ENCODE results near the gene SFMBT2. TPM values are rescaled to one million over a fixed set of nuclear protein-coding genes. Genes with fewer than 3 reads are reported as not detected.

The SFMBT2 gene
- total and polyA plus RNA-seq, 12 donors: 3.7 to 17.9 (median 12.7) TPM

GRCh38 chr10:7255517-7255916 is 155.3 kb downstream of the SFMBT2 start:
- peaks cover 0 to 13% of the 10 kb centered on the region in 2 donors for H3K4me1 ChIP-seq (replicated peaks in 1 of 2)
- no peaks in the 10 kb centered on the region for H3K36me3 ChIP-seq (replicated peaks in 1 of 2)
- 75 to 90% (median 82%) methylated on average over 2 of the region's 2 CpGs for WGBS, 4 donors
- H3K4me3 ChIP-seq: no peak overlapping the region
- H3K9me3 ChIP-seq (replicated peaks in 1 of 3): no peaks in the 10 kb centered on the region
- intact Hi-C loops (cut with DNase I): loop anchor here in 1 of 2 donors (5.0 kb wide), 1 partner anchor 157 kb away; the partner anchor contains the start of gene SFMBT2
- DNase-seq: no peak
- TF ChIP-seq CTCF (IDR thresholded peaks at IDR 0.05) (no peak), POLR2A (IDR thresholded peaks at IDR 0.05) (no peak)
- no peak overlapping the region for H3K27ac ChIP-seq
- H3K27me3 ChIP-seq: no peaks in the 10 kb centered on the region

- intact Hi-C loops (cut with DNase I): no loop called here
- peak overlapping the region in 1 of 5 donors; percentile 24 for H3K27ac ChIP-seq
- 61 to 71% (median 68%) methylated on average over 11 to 12 of the region's 12 CpGs for WGBS, 4 donors
- H3K4me1 ChIP-seq (replicated peaks in 1 of 2): peaks cover 0 to 4% of the 10 kb centered on the region in 2 donors
- TF ChIP-seq POLR2A (IDR thresholded peaks at IDR 0.05) (no peak), CTCF (IDR thresholded peaks at IDR 0.05) (no peak)
- peaks cover 0 to 6% of the 10 kb centered on the region in 2 donors for H3K36me3 ChIP-seq (replicated peaks in 1 of 2)
- H3K27me3 ChIP-seq: no peaks in the 10 kb centered on the region
- peak in 6 of 7 donors; percentile 44 to 81 (median 60) for DNase-seq
- no peak overlapping the region for H3K4me3 ChIP-seq
- H3K9me3 ChIP-seq (replicated peaks in 1 of 3): no peaks in the 10 kb centered on the region
Measured at GRCh38 chr10:7251696-7252465, 159.0 kb downstream of the SFMBT2 start.

DNA sequence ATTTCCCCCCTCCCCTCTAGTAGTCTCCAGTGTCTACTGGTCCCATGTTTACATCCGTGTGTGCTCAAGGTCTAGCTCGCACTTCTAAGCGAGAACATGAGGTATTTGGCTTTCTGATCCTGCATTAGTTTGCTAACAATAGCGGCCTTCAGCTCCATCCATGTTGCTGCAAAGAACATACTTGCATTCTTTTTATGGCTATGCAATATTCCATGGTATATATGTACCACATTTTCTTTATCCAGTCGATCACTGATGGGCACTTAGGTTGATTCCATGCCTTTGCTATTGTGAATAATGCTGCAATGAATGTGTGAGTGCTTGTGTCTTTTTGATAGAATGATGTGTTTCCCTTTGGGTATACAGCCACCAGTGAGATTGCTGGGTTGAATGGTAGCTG is 160.6 kb downstream of the SFMBT2 start:
- intact Hi-C loops (cut with DNase I): no loop called here
- Histone ChIP-seq H3K27ac (no peak overlapping the region), H3K27me3 (no peaks in the 10 kb centered on the region), H3K4me3 (no peak overlapping the region), H3K9me3 (replicated peaks in 1 of 3) (no peaks in the 10 kb centered on the region), H3K4me1 (replicated peaks in 1 of 2) (peaks cover 0 to 4% of the 10 kb centered on the region in 2 donors), H3K36me3 (replicated peaks in 1 of 2) (peaks cover 0 to 6% of the 10 kb centered on the region in 2 donors)
- TF ChIP-seq CTCF (IDR thresholded peaks at IDR 0.05): no peak
- TF ChIP-seq POLR2A (IDR thresholded peaks at IDR 0.05): no peak
- DNase-seq: no peak
- WGBS, 4 donors: 95 to 99% (median 97%) methylated on average over 5 of the region's 5 CpGs

- no peaks in the 10 kb centered on the region for H3K4me1 ChIP-seq (replicated peaks in 1 of 2)
- WGBS, 4 donors: 89 to 92% (median 90%) methylated on average over 8 to 11 of the region's 11 CpGs
- intact Hi-C loops (cut with DNase I): no loop called here
- H3K27ac ChIP-seq: no peak overlapping the region
- no peaks in the 10 kb centered on the region for H3K27me3 ChIP-seq
- peaks cover 0 to 6% of the 10 kb centered on the region in 2 donors for H3K36me3 ChIP-seq (replicated peaks in 1 of 2)
- no peak overlapping the region for H3K4me3 ChIP-seq
- no peaks in the 10 kb centered on the region for H3K9me3 ChIP-seq (replicated peaks in 1 of 3)
- no peak for DNase-seq
- no peak for TF ChIP-seq POLR2A (IDR thresholded peaks at IDR 0.05)
Measured at GRCh38 chr10:7248585-7249164, 162.2 kb downstream of the SFMBT2 start.
